Amniotic epithelial cell (primary cell): ENCODE data around the gene UBE2QL1.

ENCODE experiments used
- DNase-seq: peaks from one replicate; pipeline ENCODE4 v3.0.0-alpha.2; 2010; ENCODE audit warnings: low read depth

Gene UBE2QL1

GRCh38 chr5:6539060-6539459 lies 90.4 kb downstream of the UBE2QL1 start:
- DNase-seq = no peak

- DNase-seq = no peak
Measured at GRCh38 chr5:6540111-6540827, 91.6 kb downstream of the UBE2QL1 start.

- DNase-seq = no peak
Measured at GRCh38 chr5:6541256-6542013, 92.8 kb downstream of the UBE2QL1 start.

GRCh38 chr5:6542421-6543345 lies 94.0 kb downstream of the UBE2QL1 start:
- no peak for DNase-seq

- DNase-seq = no peak
Measured at GRCh38 chr5:6543346-6543730, 94.7 kb downstream of the UBE2QL1 start.

GRCh38 chr5:6543830-6544560 lies 95.3 kb downstream of the UBE2QL1 start:
- no peak for DNase-seq
